ENCODE data around the gene SALL1. TPM values are rescaled to one million over a fixed set of nuclear protein-coding genes. Genes with fewer than 3 reads are reported as not detected.

SALL1 gene
- total RNA-seq, 2 donors from 2014 or later: not detected

DNA sequence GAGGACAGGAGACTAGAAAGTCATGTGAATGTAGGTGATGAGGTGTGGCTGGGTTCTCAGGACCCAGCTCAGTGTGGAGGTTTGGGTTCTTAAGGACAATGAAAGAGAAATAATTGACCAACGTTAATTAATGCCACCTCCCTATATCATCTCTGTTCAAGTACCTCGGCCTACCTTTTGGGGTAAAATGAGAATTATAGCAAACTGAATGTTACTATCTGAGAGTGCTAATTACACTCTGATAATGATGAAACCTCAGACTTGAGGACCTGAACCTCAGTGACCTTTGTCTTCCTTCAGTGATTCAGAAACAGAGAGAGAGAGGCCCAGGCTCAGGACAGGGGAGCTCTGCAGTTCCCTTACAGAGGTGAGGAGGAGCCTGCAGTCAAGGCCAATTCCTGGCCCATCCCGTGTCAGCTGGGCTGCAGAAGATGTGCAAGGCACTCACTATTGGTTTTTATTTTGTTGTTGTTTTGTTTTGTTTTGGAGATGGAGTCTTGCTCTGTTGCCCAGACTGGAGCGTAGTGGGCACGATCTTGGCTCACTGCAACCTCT is 57.3 kb downstream of the SALL1 start:
- no peaks in the 10 kb centered on the region for H3K27me3 ChIP-seq (replicated peaks; ENCODE audit: insufficient read depth)
- H3K4me3 ChIP-seq: no peak overlapping the region
- no peaks in the 10 kb centered on the region for H3K9me3 ChIP-seq
- ATAC-seq (ENCODE audit: insufficient number of reproducible peaks, low FRiP score, low read depth) (no peak), DNase-seq (ENCODE audit: low spot score) (no peak)
- H3K27ac ChIP-seq: no peak overlapping the region
- TF ChIP-seq, protein P1, sequence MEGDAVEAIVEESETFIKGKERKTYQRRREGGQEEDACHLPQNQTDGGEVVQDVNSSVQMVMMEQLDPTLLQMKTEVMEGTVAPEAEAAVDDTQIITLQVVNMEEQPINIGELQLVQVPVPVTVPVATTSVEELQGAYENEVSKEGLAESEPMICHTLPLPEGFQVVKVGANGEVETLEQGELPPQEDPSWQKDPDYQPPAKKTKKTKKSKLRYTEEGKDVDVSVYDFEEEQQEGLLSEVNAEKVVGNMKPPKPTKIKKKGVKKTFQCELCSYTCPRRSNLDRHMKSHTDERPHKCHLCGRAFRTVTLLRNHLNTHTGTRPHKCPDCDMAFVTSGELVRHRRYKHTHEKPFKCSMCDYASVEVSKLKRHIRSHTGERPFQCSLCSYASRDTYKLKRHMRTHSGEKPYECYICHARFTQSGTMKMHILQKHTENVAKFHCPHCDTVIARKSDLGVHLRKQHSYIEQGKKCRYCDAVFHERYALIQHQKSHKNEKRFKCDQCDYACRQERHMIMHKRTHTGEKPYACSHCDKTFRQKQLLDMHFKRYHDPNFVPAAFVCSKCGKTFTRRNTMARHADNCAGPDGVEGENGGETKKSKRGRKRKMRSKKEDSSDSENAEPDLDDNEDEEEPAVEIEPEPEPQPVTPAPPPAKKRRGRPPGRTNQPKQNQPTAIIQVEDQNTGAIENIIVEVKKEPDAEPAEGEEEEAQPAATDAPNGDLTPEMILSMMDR (IDR thresholded peaks at IDR 0.05): no peak
- H3K36me3 ChIP-seq: no peaks in the 10 kb centered on the region
- no peaks in the 10 kb centered on the region for H3K4me1 ChIP-seq (ENCODE audit: control insufficient read depth in 1 of 2, low read depth in 2 of 2)
